Activated CD4-positive, alpha-beta memory T cell treated with anti-CD3 and anti-CD28 coated beads for 36 hours (primary cell): ENCODE results near the gene SIRT2. TPM values are rescaled to one million over a fixed set of nuclear protein-coding genes. Genes with fewer than 3 reads are reported as not detected.

Source experiments
- CTCF ChIA-PET: fragments of 350-600 bp; sonication (Branson Sonifier 250); formaldehyde crosslinking; loops from one replicate; lab custom pipeline; 2021; ENCODE audit warnings: antibody characterized with exemption, inconsistent platforms; lab: Charles Lee
- POLR2A ChIA-PET: fragments of 350-600 bp; sonication (Branson Sonifier 250); formaldehyde crosslinking; loops from one replicate; lab custom pipeline; 2021; ENCODE audit warnings: antibody characterized with exemption; lab: Charles Lee
- DNase-seq: peaks from one replicate; pipeline ENCODE4 v3.0.0-alpha.2; 2020
- H3K27ac Mint-ChIP-seq: one replicate; pipeline ENCODE4 v1.8.0; 2021; ENCODE audit warnings: mixed read lengths
- H3K27me3 Mint-ChIP-seq: one replicate; pipeline ENCODE4 v1.8.0; 2021; ENCODE audit warnings: mixed read lengths
- H3K36me3 Mint-ChIP-seq: one replicate; pipeline ENCODE4 v1.8.0; 2021; ENCODE audit warnings: mixed read lengths
- H3K4me1 Mint-ChIP-seq: one replicate; pipeline ENCODE4 v1.8.0; 2021; ENCODE audit warnings: low read depth, mixed read lengths
- H3K4me3 Mint-ChIP-seq: one replicate; pipeline ENCODE4 v1.8.0; 2021; ENCODE audit warnings: mild to moderate bottlenecking, mixed read lengths
- H3K9me3 Mint-ChIP-seq: one replicate; pipeline ENCODE4 v1.8.0; 2021; ENCODE audit warnings: mixed read lengths
- intact Hi-C: fragments of 100-400 bp; cut with micrococcal nuclease; formaldehyde crosslinking; loops from one replicate; pipeline ENCODE4 v1.15.1; 2023
- total RNA-seq, 2 experiments: library from RNA; stranded (reverse); gene quantifications; one replicate each; pipeline ENCODE4 v1.2.3, GENCODE V29; 2021

SIRT2 gene
- total RNA-seq, 2 experiments from 2014 or later: 23.5 to 24.6 TPM

DNA sequence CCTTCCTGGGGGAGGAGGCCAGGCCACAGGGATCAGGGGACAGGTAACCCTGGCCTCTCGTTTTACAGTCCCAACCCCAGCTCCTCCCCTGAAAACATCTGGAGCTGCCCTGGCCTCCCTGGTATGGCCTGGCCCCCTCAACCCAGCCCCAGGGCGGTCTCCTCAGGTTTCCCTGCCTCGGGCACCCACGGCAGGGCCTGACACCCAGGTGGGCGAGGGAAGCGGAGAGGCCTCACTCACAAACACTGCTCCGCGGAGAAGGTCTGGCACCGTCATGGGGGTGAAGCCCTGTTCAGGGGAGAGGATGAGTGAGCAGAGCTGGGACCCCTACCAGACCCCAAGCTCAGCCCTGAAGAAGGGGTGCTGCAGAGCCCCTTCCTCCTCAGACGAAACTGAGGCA, 19.1 kb upstream of the SIRT2 start:
- H3K4me1 Mint-ChIP-seq: no peaks in the 10 kb centered on the region
- no peaks in the 10 kb centered on the region for H3K27me3 Mint-ChIP-seq
- H3K36me3 Mint-ChIP-seq: peaks cover 8% of the 10 kb centered on the region
- H3K9me3 Mint-ChIP-seq: no peaks in the 10 kb centered on the region
- H3K4me3 Mint-ChIP-seq: no peak overlapping the region
- intact Hi-C loops: no loop called here
- CTCF ChIA-PET: interaction anchor here (2.0 to 2.1 kb wide), 2 partner anchors 11 to 12 kb away, joined by 4 to 6 read pairs; partner anchors contain the start of genes MRPS12 and SARS2
- H3K27ac Mint-ChIP-seq: no peak overlapping the region
- DNase-seq: no peak
- POLR2A ChIA-PET: no interaction called here

GRCh38 chr19:38917921-38918491, 18.6 kb upstream of the SIRT2 start:
- H3K4me3 Mint-ChIP-seq: no peak overlapping the region
- intact Hi-C loops: no loop called here
- ChIA-PET CTCF (interaction anchor here (2.0 to 2.1 kb wide), 2 partner anchors 11 to 12 kb away, joined by 4 to 6 read pairs; partner anchors contain the start of genes MRPS12 and SARS2), POLR2A (no interaction called here)
- no peak overlapping the region for H3K27ac Mint-ChIP-seq
- no peaks in the 10 kb centered on the region for H3K27me3 Mint-ChIP-seq
- H3K9me3 Mint-ChIP-seq: no peaks in the 10 kb centered on the region
- DNase-seq: no peak
- H3K36me3 Mint-ChIP-seq: peaks cover 8% of the 10 kb centered on the region
- H3K4me1 Mint-ChIP-seq: peaks cover 3% of the 10 kb centered on the region

- Mint-ChIP-seq H3K9me3 (no peaks in the 10 kb centered on the region), H3K4me3 (no peak overlapping the region), H3K27me3 (no peaks in the 10 kb centered on the region), H3K4me1 (peaks cover 7% of the 10 kb centered on the region), H3K36me3 (peaks cover 8% of the 10 kb centered on the region), H3K27ac (no peak overlapping the region)
- DNase-seq: no peak
- CTCF ChIA-PET: interaction anchor here (2.0 kb wide), 1 partner anchor 12 kb away, joined by 4 read pairs; no protein-coding TSS in a partner anchor
- POLR2A ChIA-PET: no interaction called here
- intact Hi-C loops: no loop called here
Measured at GRCh38 chr19:38917516-38917915, 18.1 kb upstream of the SIRT2 start.

DNA sequence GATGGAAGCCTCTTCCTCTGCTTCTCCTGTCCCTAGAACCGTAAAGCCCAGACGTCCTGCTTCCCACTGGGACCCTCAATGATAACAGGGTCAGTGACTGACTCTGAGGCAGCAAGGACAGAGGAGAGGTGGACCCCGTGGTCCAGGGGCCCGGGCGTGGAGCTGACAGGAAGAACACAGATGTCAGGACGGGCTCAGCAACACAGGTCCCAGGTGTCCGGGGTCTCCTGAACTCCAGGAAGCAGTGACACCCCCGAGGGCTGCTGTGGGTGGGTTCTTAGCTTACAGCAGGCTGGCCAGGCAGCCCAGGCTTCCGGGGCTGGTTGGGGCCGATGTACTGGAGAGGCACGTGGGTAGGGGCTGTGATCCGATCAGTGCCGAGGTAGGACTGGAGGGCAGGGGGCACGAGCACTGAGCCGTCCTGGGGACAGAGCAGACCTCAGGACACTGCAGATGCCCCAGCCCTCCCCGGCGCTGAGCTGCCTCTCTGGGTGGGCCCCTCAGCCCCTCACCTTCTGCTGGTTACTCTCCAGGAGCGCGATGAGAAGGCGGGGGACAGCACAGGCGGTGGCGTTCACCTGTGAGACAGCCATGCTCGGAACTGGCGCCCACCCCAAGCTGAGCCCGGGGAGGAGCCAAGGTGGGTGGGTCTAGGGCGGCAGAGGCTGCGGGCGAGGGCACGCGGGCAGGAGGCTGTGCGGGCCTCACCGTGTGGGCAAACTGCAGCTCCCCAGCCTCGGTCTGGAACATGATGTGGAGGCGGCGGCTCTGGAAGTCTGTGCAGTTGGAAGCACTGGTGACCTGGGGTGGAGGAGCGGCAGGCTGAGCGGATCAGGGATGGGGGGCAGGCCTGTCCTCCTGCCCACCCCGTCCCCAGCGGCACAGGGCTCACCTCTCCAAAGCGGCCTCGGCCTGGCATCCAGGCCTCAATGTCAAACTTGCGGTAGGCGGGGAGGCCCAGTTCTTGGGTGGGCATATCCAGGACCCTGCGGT, 16.2 kb upstream of the SIRT2 start:
- intact Hi-C loops: no loop called here

DNA sequence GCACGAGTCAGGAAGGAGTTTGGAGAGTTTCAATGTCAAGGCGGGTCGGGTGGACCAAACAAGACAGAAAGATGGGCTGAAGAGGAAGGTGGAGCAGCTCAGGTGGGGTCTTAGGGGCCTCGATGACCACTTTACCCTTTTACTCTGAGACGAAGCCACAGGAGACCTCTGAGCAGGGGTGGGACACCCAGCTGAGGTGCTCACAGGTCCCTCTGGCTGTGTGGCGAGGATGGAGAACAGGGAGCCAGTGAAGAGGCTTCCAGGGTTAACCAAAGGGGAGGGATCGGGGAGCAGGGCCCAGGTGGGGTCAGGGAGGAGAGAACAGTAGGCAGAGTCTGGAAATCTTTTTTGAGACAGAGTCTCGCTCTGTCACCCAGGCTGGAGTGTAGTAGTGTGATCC, 14.5 kb upstream of the SIRT2 start:
- Mint-ChIP-seq H3K36me3 (no peaks in the 10 kb centered on the region), H3K27ac (no peak overlapping the region), H3K4me1 (peaks cover 9% of the 10 kb centered on the region), H3K4me3 (no peak overlapping the region), H3K9me3 (no peaks in the 10 kb centered on the region), H3K27me3 (no peaks in the 10 kb centered on the region)
- DNase-seq: no peak
- ChIA-PET CTCF (interaction anchor here (2.7 kb wide), 1 partner anchor 16 kb away, joined by 12 read pairs; the partner anchor contains the start of genes MRPS12 and SARS2), POLR2A (interaction anchor here (0.9 kb wide), 1 partner anchor 14 kb away, joined by 4 read pairs; the partner anchor contains the start of gene NFKBIB)
- intact Hi-C loops: no loop called here

More for the DNA sequence above, 16.2 kb upstream of the SIRT2 start:
- CTCF ChIA-PET: no interaction called here
- DNase-seq: no peak
- H3K36me3 Mint-ChIP-seq: no peaks in the 10 kb centered on the region
- peaks cover 9% of the 10 kb centered on the region for H3K4me1 Mint-ChIP-seq
- no peak overlapping the region for H3K4me3 Mint-ChIP-seq
- no peaks in the 10 kb centered on the region for H3K27me3 Mint-ChIP-seq
- POLR2A ChIA-PET: no interaction called here
- no peak overlapping the region for H3K27ac Mint-ChIP-seq
- no peaks in the 10 kb centered on the region for H3K9me3 Mint-ChIP-seq

GRCh38 chr19:38912600-38913514, 13.4 kb upstream of the SIRT2 start:
- DNase-seq: peak; percentile 20
- Mint-ChIP-seq H3K27me3 (no peaks in the 10 kb centered on the region), H3K4me3 (no peak overlapping the region), H3K27ac (no peak overlapping the region), H3K36me3 (peaks cover 8% of the 10 kb centered on the region), H3K9me3 (no peaks in the 10 kb centered on the region), H3K4me1 (peaks cover 9% of the 10 kb centered on the region)
- ChIA-PET CTCF (interaction anchor here (0.6 to 2.7 kb wide), 2 partner anchors 14 to 17 kb away, joined by 3 to 12 read pairs; partner anchors contain the start of genes MRPS12 and SARS2), POLR2A (no interaction called here)
- intact Hi-C loops: no loop called here

DNA sequence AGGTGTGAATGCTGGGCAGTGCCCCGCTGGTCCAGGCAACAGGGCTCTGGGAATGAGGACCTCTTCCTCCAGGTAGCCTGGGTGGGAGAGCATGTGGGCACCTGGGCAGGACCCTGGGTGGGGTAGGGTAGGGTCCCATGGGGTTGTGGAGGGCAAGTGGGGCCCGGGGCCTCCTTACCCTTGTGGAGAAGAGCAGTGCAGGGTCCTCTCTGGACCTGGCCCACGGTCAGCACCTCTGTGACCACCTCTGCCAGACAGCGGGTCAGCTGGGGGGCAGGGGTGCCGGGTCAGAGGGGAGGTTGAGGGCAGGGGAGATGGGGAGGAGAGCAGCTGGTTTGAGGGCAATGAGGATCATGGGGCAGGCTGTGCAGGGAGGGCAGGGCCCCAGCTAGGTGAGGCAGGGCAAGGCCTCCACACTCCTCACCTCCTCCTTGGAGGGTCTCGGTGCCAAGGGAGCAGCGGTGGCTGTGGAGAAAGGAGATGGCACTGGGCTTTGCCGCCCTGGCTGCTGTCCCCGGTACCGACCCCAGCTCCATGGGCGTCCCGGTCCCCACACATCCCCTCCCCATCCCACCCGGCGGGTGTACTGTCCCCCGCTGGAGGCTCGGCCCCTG, 12.1 kb upstream of the SIRT2 start:
- H3K27me3 Mint-ChIP-seq: no peaks in the 10 kb centered on the region
- intact Hi-C loops: no loop called here
- H3K4me3 Mint-ChIP-seq: no peak overlapping the region
- POLR2A ChIA-PET: no interaction called here
- no peak overlapping the region for H3K27ac Mint-ChIP-seq
- H3K36me3 Mint-ChIP-seq: peaks cover 21% of the 10 kb centered on the region
- H3K4me1 Mint-ChIP-seq: peaks cover 9% of the 10 kb centered on the region
- no peaks in the 10 kb centered on the region for H3K9me3 Mint-ChIP-seq
- CTCF ChIA-PET: no interaction called here
- DNase-seq: no peak

- H3K27ac Mint-ChIP-seq: no peak overlapping the region
- peaks cover 23% of the 10 kb centered on the region for H3K36me3 Mint-ChIP-seq
- intact Hi-C loops: no loop called here
- H3K4me1 Mint-ChIP-seq: peaks cover 9% of the 10 kb centered on the region
- POLR2A ChIA-PET: no interaction called here
- H3K27me3 Mint-ChIP-seq: no peaks in the 10 kb centered on the region
- CTCF ChIA-PET: no interaction called here
- H3K9me3 Mint-ChIP-seq: no peaks in the 10 kb centered on the region
- no peak overlapping the region for H3K4me3 Mint-ChIP-seq
- no peak for DNase-seq
Measured at GRCh38 chr19:38910488-38910887, 11.1 kb upstream of the SIRT2 start.

DNA sequence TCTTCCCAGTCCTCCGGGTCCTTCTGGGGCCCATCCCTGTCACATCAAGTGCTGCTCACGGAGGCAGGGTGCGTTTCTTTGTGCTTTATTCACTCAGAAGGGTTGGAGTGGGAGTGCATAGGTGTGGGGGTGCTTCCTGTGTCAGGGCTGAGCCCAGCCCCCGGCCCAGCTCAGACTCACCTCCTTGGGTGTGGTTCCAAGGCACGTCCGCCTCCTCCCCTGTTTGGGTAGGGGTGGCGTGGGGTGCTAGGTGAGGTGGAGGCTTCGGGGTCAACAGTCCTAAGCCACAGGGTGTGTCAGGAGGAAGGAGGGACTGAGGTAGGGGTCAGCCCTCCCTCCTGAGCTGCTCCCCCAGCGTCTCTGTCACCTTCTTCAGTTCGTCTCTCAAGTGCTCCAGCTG, 9.5 kb upstream of the SIRT2 start:
- no peaks in the 10 kb centered on the region for H3K9me3 Mint-ChIP-seq
- no peaks in the 10 kb centered on the region for H3K27me3 Mint-ChIP-seq
- H3K4me1 Mint-ChIP-seq: peaks cover 12% of the 10 kb centered on the region
- POLR2A ChIA-PET: no interaction called here
- no peak overlapping the region for H3K27ac Mint-ChIP-seq
- peaks cover 33% of the 10 kb centered on the region for H3K36me3 Mint-ChIP-seq
- intact Hi-C loops: no loop called here
- no peak for DNase-seq
- CTCF ChIA-PET: no interaction called here
- H3K4me3 Mint-ChIP-seq: no peak overlapping the region

DNA sequence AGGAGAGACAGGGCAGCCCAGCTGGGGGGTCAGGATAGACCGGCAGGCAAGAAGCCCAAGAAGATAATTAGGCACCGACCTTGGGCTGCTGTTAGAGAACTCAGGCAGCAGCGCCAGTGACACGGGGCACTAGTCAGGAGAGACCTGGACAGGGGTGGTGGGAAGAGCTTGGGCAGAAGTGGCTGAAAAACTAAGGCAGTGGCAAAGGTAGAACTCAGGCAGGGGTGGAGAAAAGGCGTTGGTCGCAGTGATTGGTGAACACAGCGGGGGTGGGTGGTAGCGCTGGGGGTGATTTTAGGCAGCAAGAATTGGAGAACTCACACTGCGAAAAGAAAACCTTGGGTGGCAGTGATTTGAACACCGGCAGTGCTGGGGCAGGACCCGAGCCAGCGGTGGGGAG, 8.3 kb upstream of the SIRT2 start:
- ChIA-PET POLR2A (no interaction called here), CTCF (interaction anchor here (1.0 to 1.4 kb wide), 2 partner anchors 11 to 23 kb away, joined by 4 read pairs; partner anchors contain the start of genes MRPS12 and SARS2)
- no peaks in the 10 kb centered on the region for H3K27me3 Mint-ChIP-seq
- H3K27ac Mint-ChIP-seq: no peak overlapping the region
- intact Hi-C loops: no loop called here
- H3K4me3 Mint-ChIP-seq: no peak overlapping the region
- no peak for DNase-seq
- H3K36me3 Mint-ChIP-seq: peaks cover 36% of the 10 kb centered on the region
- no peaks in the 10 kb centered on the region for H3K9me3 Mint-ChIP-seq
- peaks cover 12% of the 10 kb centered on the region for H3K4me1 Mint-ChIP-seq

GRCh38 chr19:38907227-38907626, 7.8 kb upstream of the SIRT2 start:
- peaks cover 9% of the 10 kb centered on the region for H3K4me1 Mint-ChIP-seq
- H3K4me3 Mint-ChIP-seq: no peak overlapping the region
- no peaks in the 10 kb centered on the region for H3K9me3 Mint-ChIP-seq
- no peak overlapping the region for H3K27ac Mint-ChIP-seq
- H3K27me3 Mint-ChIP-seq: no peaks in the 10 kb centered on the region
- CTCF ChIA-PET: interaction anchor here (1.0 to 1.4 kb wide), 2 partner anchors 12 to 23 kb away, joined by 4 read pairs; partner anchors contain the start of genes MRPS12 and SARS2
- peaks cover 36% of the 10 kb centered on the region for H3K36me3 Mint-ChIP-seq
- DNase-seq: no peak
- intact Hi-C loops: no loop called here
- POLR2A ChIA-PET: interaction anchor here (1.0 kb wide), 1 partner anchor 23 kb away, joined by 3 read pairs; the partner anchor contains the start of genes MRPS12 and SARS2
